ENCODE measurements around the gene SGTA.

Gene SGTA

DNA sequence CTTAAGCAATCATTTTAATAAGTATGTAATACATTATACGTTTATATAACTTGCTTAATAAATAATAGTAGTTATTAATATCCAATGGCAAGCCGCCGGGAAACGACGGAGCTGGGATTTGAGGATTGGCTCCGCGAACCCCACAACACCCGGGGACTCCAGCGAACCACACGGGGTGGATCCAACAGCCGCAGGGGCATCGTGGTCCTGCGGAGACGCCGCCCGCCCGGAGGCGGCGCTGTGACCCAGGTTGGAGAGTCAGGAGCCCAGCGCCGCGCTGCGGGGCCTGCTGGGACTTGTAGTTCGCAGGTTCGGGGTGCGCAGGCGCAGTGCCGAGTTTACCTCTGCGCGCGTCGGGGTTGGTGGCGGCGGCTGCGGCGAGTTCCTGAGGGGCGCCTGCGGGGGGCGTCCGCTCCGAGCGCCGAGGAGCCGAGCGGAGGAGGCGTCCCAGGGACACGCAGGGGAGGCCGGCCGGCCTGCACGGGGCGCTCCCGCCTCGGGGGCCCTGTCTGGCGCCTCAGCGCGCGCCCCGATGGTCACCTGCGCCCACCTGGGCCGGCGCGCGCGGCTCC lies 36.6 kb upstream of the SGTA start, which contains the start of gene ZNF554 (continued):
- TF ChIP-seq ZIC2 (tag by site-specific recombination; IDR thresholded peaks at IDR 0.05) (peak; percentile 87), ZNF146 (tag by site-specific recombination; IDR thresholded peaks at IDR 0.05) (no peak), ZSCAN30 (tag by site-specific recombination; IDR thresholded peaks at IDR 0.05) (peak; percentile 80; the same call in 1 of the 2 replicates), ZNF274 (IDR thresholded peaks at IDR 0.05; ENCODE audit: low read length) (no peak), ZNF274 (tag by site-specific recombination; IDR thresholded peaks at IDR 0.05; ENCODE audit: borderline replicate concordance) (no peak), ZNF394 (tag by site-specific recombination; IDR thresholded peaks at IDR 0.05; ENCODE audit: borderline replicate concordance) (peak; percentile 53; the same call in 1 of the 2 replicates), ZNF514 (tag by site-specific recombination; IDR thresholded peaks at IDR 0.05) (no peak), GLIS1 (tag by site-specific recombination; IDR thresholded peaks at IDR 0.05) (peak; percentile 69), ZNF2 (tag by site-specific recombination; IDR thresholded peaks at IDR 0.05) (peak; percentile 50; the same call in 1 of the 2 replicates), ZXDB (tag by site-specific recombination; IDR thresholded peaks at IDR 0.05) (peak; percentile 98), ZBTB21 (tag by site-specific recombination; IDR thresholded peaks at IDR 0.05) (peak; percentile 29; the same call in 1 of the 2 replicates), ZNF600 (tag by site-specific recombination; IDR thresholded peaks at IDR 0.05) (0 out of 2 replicates have a peak, but pooled peaks have one; percentile 9), ZNF561 (tag by site-specific recombination; IDR thresholded peaks at IDR 0.05; ENCODE audit: borderline replicate concordance) (peak; percentile 84), ZNF19 (tag by site-specific recombination; IDR thresholded peaks at IDR 0.05; ENCODE audit: low read depth) (0 out of 2 replicates have a peak, but pooled peaks have one; percentile 71), ZNF350 (tag by site-specific recombination; IDR thresholded peaks at IDR 0.05) (no peak), ZNF114 (tag by site-specific recombination; IDR thresholded peaks at IDR 0.05) (no peak), ZBTB7A (tag by site-specific recombination; IDR thresholded peaks at IDR 0.05; ENCODE audit: low read depth) (no peak), ZNF266 (tag by site-specific recombination; IDR thresholded peaks at IDR 0.05; ENCODE audit: low read depth) (no peak), ZNF660 (tag by site-specific recombination; IDR thresholded peaks at IDR 0.05) (peak; percentile 85), ZBTB17 (tag by site-specific recombination; IDR thresholded peaks at IDR 0.05) (peak; percentile 72), ZNF610 (tag by site-specific recombination; IDR thresholded peaks at IDR 0.05; ENCODE audit: borderline replicate concordance) (peak; percentile 41; the same call in 1 of the 2 replicates), ZNF169 (tag by site-specific recombination; IDR thresholded peaks at IDR 0.05) (0 out of 2 replicates have a peak, but pooled peaks have one; percentile 30), ZNF221 (tag by site-specific recombination; IDR thresholded peaks at IDR 0.05; ENCODE audit: borderline replicate concordance) (no peak), ZNF623 (tag by site-specific recombination; IDR thresholded peaks at IDR 0.05) (peak; percentile 10; the same call in 1 of the 2 replicates), SP2 (tag by site-specific recombination; IDR thresholded peaks at IDR 0.05) (peak; percentile 32), IKZF3 (tag by site-specific recombination; IDR thresholded peaks at IDR 0.05) (0 out of 2 replicates have a peak, but pooled peaks have one; percentile 27), GLIS2 (tag by site-specific recombination; IDR thresholded peaks at IDR 0.05) (peak; percentile 82), RBAK (tag by site-specific recombination; IDR thresholded peaks at IDR 0.05) (peak; percentile 20; the same call in 1 of the 2 replicates)
- TF ChIP-seq, protein P1, sequence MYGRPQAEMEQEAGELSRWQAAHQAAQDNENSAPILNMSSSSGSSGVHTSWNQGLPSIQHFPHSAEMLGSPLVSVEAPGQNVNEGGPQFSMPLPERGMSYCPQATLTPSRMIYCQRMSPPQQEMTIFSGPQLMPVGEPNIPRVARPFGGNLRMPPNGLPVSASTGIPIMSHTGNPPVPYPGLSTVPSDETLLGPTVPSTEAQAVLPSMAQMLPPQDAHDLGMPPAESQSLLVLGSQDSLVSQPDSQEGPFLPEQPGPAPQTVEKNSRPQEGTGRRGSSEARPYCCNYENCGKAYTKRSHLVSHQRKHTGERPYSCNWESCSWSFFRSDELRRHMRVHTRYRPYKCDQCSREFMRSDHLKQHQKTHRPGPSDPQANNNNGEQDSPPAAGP (tag by site-specific recombination; IDR thresholded peaks at IDR 0.05), result peak; percentile 45; the same call in 1 of the 2 replicates
- TF ChIP-seq, protein P2, sequence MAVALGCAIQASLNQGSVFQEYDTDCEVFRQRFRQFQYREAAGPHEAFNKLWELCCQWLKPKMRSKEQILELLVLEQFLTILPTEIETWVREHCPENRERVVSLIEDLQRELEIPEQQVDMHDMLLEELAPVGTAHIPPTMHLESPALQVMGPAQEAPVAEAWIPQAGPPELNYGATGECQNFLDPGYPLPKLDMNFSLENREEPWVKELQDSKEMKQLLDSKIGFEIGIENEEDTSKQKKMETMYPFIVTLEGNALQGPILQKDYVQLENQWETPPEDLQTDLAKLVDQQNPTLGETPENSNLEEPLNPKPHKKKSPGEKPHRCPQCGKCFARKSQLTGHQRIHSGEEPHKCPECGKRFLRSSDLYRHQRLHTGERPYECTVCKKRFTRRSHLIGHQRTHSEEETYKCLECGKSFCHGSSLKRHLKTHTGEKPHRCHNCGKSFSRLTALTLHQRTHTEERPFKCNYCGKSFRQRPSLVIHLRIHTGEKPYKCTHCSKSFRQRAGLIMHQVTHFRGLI (tag by site-specific recombination; IDR thresholded peaks at IDR 0.05), result no peak
- TF ChIP-seq, protein P3, sequence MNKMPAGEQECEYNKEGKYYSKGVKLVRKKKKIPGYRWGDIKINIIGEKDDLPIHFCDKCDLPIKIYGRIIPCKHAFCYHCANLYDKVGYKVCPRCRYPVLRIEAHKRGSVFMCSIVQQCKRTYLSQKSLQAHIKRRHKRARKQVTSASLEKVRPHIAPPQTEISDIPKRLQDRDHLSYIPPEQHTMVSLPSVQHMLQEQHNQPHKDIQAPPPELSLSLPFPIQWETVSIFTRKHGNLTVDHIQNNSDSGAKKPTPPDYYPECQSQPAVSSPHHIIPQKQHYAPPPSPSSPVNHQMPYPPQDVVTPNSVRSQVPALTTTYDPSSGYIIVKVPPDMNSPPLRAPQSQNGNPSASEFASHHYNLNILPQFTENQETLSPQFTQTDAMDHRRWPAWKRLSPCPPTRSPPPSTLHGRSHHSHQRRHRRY (tag by site-specific recombination; IDR thresholded peaks at IDR 0.05), result no peak
- TF ChIP-seq, protein P4, sequence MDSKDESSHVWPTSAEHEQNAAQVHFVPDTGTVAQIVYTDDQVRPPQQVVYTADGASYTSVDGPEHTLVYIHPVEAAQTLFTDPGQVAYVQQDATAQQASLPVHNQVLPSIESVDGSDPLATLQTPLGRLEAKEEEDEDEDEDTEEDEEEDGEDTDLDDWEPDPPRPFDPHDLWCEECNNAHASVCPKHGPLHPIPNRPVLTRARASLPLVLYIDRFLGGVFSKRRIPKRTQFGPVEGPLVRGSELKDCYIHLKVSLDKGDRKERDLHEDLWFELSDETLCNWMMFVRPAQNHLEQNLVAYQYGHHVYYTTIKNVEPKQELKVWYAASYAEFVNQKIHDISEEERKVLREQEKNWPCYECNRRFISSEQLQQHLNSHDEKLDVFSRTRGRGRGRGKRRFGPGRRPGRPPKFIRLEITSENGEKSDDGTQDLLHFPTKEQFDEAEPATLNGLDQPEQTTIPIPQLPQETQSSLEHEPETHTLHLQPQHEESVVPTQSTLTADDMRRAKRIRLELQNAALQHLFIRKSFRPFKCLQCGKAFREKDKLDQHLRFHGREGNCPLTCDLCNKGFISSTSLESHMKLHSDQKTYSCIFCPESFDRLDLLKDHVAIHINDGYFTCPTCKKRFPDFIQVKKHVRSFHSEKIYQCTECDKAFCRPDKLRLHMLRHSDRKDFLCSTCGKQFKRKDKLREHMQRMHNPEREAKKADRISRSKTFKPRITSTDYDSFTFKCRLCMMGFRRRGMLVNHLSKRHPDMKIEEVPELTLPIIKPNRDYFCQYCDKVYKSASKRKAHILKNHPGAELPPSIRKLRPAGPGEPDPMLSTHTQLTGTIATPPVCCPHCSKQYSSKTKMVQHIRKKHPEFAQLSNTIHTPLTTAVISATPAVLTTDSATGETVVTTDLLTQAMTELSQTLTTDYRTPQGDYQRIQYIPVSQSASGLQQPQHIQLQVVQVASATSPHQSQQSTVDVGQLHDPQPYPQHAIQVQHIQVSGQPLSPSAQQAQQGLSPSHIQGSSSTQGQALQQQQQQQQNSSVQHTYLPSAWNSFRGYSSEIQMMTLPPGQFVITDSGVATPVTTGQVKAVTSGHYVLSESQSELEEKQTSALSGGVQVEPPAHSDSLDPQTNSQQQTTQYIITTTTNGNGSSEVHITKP (tag by site-specific recombination; IDR thresholded peaks at IDR 0.05), result peak; percentile 74
- TF ChIP-seq, protein P5, sequence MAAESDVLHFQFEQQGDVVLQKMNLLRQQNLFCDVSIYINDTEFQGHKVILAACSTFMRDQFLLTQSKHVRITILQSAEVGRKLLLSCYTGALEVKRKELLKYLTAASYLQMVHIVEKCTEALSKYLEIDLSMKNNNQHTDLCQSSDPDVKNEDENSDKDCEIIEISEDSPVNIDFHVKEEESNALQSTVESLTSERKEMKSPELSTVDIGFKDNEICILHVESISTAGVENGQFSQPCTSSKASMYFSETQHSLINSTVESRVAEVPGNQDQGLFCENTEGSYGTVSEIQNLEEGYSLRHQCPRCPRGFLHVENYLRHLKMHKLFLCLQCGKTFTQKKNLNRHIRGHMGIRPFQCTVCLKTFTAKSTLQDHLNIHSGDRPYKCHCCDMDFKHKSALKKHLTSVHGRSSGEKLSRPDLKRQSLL (tag by site-specific recombination; IDR thresholded peaks at IDR 0.05), result peak; percentile 41; the same call in 1 of the 2 replicates
